ENCODE results near the gene DNAJC18.
"Not testable (repeated sequence)": the region's sequence is repeated elsewhere in the genome, so short reads cannot be mapped to it uniquely, and the experiment has no call there.

The DNAJC18 gene

GRCh38 chr5:139439013-139439903 lies at the start of gene DNAJC18:
DNAJC18 (minus strand) TSS chr5:139439525; CDS start chr5:139439445, 80 bp downstream.
- peak; percentile 91 for DNase-seq

- DNase-seq = peak; percentile 77
Observed at GRCh38 chr5:139488260-139488659, 48.9 kb upstream of the DNAJC18 start.

GRCh38 chr5:139486201-139486600 lies 46.9 kb upstream of the DNAJC18 start:
- DNase-seq = no peak

GRCh38 chr5:139482890-139483208 lies 43.5 kb upstream of the DNAJC18 start:
- DNase-seq = not testable (repeated sequence)

GRCh38 chr5:139482050-139482889 lies 42.9 kb upstream of the DNAJC18 start, which contains the start of gene STING1:
STING1 (minus strand) TSS chr5:139482758; CDS start chr5:139481704, 1,054 bp downstream.
- DNase-seq = peak; percentile 75

GRCh38 chr5:139481580-139482049 lies 42.3 kb upstream of the DNAJC18 start:
- peak; percentile 60 for DNase-seq

- no peak for DNase-seq
Observed at GRCh38 chr5:139481122-139481533, 41.8 kb upstream of the DNAJC18 start.

GRCh38 chr5:139479729-139480128 lies 40.4 kb upstream of the DNAJC18 start:
- not testable (repeated sequence) for DNase-seq

GRCh38 chr5:139478657-139479423 lies 39.5 kb upstream of the DNAJC18 start:
- not testable (repeated sequence) for DNase-seq

GRCh38 chr5:139475865-139476617 lies 36.7 kb upstream of the DNAJC18 start:
- no peak for DNase-seq

- peak; percentile 56 for DNase-seq
Observed at GRCh38 chr5:139474890-139475791, 35.8 kb upstream of the DNAJC18 start.

GRCh38 chr5:139473565-139473964 lies 34.2 kb upstream of the DNAJC18 start:
- no peak for DNase-seq

- DNase-seq = no peak
Observed at GRCh38 chr5:139473105-139473504, 33.8 kb upstream of the DNAJC18 start.

GRCh38 chr5:139472386-139473030 lies 33.2 kb upstream of the DNAJC18 start:
- DNase-seq = no peak

- DNase-seq = peak; percentile 19
Observed at GRCh38 chr5:139470821-139471300, 31.5 kb upstream of the DNAJC18 start, which contains the start of gene SMIM33. SMIM33 (plus strand) TSS chr5:139471004; CDS start chr5:139471122, 118 bp downstream.

GRCh38 chr5:139468421-139468931 lies 29.2 kb upstream of the DNAJC18 start:
- DNase-seq = peak; percentile 92

GRCh38 chr5:139462586-139463276 lies 23.4 kb upstream of the DNAJC18 start, which contains the start of gene ECSCR:
ECSCR (minus strand) TSS chr5:139462743; CDS start chr5:139462670, 73 bp downstream.
- no peak for DNase-seq

- DNase-seq = no peak
Observed at GRCh38 chr5:139461698-139462097, 22.4 kb upstream of the DNAJC18 start.

- no peak for DNase-seq
Observed at GRCh38 chr5:139461176-139461575, 21.9 kb upstream of the DNAJC18 start.
